GM18517 (cell line): ENCODE results near the gene PAN2.
"Not testable (repeated sequence)": the region's sequence is repeated elsewhere in the genome, so short reads cannot be mapped to it uniquely, and the experiment has no call there.

ENCODE experiments used
- ATAC-seq: cut with Tn5 transposase; IDR thresholded peaks from one replicate; pipeline ENCODE4 v1.9.1; 2021; ENCODE audit warnings: mild to moderate bottlenecking, moderate library complexity; ENCODE audit not compliant: unreplicated experiment

PAN2 gene

GRCh38 chr12:56333679-56334489, at the start of gene PAN2:
PAN2 (minus strand) TSS chr12:56334000; CDS start chr12:56333094, 906 bp downstream.
- ATAC-seq = peak; percentile 90

GRCh38 chr12:56382611-56383010, 48.8 kb upstream of the PAN2 start:
- no peak for ATAC-seq

GRCh38 chr12:56377989-56378316, 44.2 kb upstream of the PAN2 start:
- ATAC-seq = no peak

GRCh38 chr12:56377310-56377988, 43.6 kb upstream of the PAN2 start:
- ATAC-seq = no peak

GRCh38 chr12:56375598-56376434, 42.0 kb upstream of the PAN2 start:
- peak; percentile 73 for ATAC-seq

- ATAC-seq = peak; percentile 31
Measured at GRCh38 chr12:56374726-56375597, 41.2 kb upstream of the PAN2 start.

- ATAC-seq = no peak
Measured at GRCh38 chr12:56373515-56373914, 39.7 kb upstream of the PAN2 start.

GRCh38 chr12:56366948-56367347, 33.1 kb upstream of the PAN2 start:
- ATAC-seq = no peak

GRCh38 chr12:56362130-56363059, 28.6 kb upstream of the PAN2 start, which contains the start of gene APOF:
APOF (minus strand) TSS chr12:56362857; CDS start chr12:56362745, 112 bp downstream.
- no peak for ATAC-seq

- ATAC-seq = no peak
Measured at GRCh38 chr12:56361487-56362129, 27.8 kb upstream of the PAN2 start.

GRCh38 chr12:56359851-56360767, 26.3 kb upstream of the PAN2 start, which contains the start of gene STAT2:
STAT2 (minus strand) TSS chr12:56360107; CDS start chr12:56356571, 3,536 bp downstream.
- ATAC-seq = peak; percentile 96

- ATAC-seq = no peak
Measured at GRCh38 chr12:56358836-56359532, 25.2 kb upstream of the PAN2 start.

- no peak for ATAC-seq
Measured at GRCh38 chr12:56351325-56351724, 17.5 kb upstream of the PAN2 start.

GRCh38 chr12:56350662-56351061, 16.9 kb upstream of the PAN2 start:
- ATAC-seq = no peak

- no peak for ATAC-seq
Measured at GRCh38 chr12:56348776-56349175, 15.0 kb upstream of the PAN2 start.

- not testable (repeated sequence) for ATAC-seq
Measured at GRCh38 chr12:56347255-56347654, 13.5 kb upstream of the PAN2 start.

GRCh38 chr12:56346675-56347074, 12.9 kb upstream of the PAN2 start:
- ATAC-seq = no peak
